OCI-LY1 (cell line): ENCODE measurements around the gene NEMF.
"Not testable (repeated sequence)": the region's sequence is repeated elsewhere in the genome, so short reads cannot be mapped to it uniquely, and the experiment has no call there.

Experiments used
- H2AFZ ChIP-seq: fragments of 200-600 bp; sonication (generic), shearing (Covaris generic); 2 replicates; pipeline ENCODE4 v1.6.0; 2014; ENCODE audit warnings: antibody characterized with exemption, mild to moderate bottlenecking, low read length
- H3F3A ChIP-seq: fragments of 200-600 bp; sonication (generic), shearing (Covaris generic); 2 replicates; pipeline ENCODE4 v1.6.0; 2014; ENCODE audit warnings: mild to moderate bottlenecking, antibody characterized with exemption, low read length, moderate library complexity; ENCODE audit not compliant: insufficient read depth
- H3K27ac ChIP-seq: fragments of 200-600 bp; sonication (generic); 2 replicates; pipeline ENCODE4 v1.5.1; 2014; ENCODE audit warnings: low read length, mixed run types, mild to moderate bottlenecking, low read depth; ENCODE audit not compliant: poor library complexity, severe bottlenecking
- H3K27me3 ChIP-seq: fragments of 200-600 bp; sonication (generic); 2 replicates; pipeline ENCODE4 v1.6.0; 2014; ENCODE audit warnings: antibody characterized with exemption, mild to moderate bottlenecking, low read length, moderate library complexity; ENCODE audit not compliant: insufficient read depth
- H3K36me3 ChIP-seq: fragments of 200-600 bp; sonication (generic); 2 replicates; pipeline ENCODE4 v1.6.1; 2014; ENCODE audit warnings: mild to moderate bottlenecking, antibody characterized with exemption, low read length, moderate library complexity, mixed read lengths; ENCODE audit not compliant: insufficient read depth
- H3K4me1 ChIP-seq: fragments of 200-600 bp; sonication (generic); 2 replicates; pipeline ENCODE4 v1.5.1; 2014; ENCODE audit warnings: mild to moderate bottlenecking, low read length, moderate library complexity; ENCODE audit not compliant: insufficient read depth, severe bottlenecking
- H3K4me2 ChIP-seq: fragments of 200-600 bp; sonication (generic), shearing (Covaris generic); 2 replicates; pipeline ENCODE4 v1.6.1; 2014; ENCODE audit warnings: low read length
- H3K4me3 ChIP-seq: fragments of 200-600 bp; sonication (generic); 2 replicates; pipeline ENCODE4 v1.5.1; 2014; ENCODE audit warnings: low read length, low read depth, mild to moderate bottlenecking, mixed read lengths; ENCODE audit not compliant: poor library complexity, severe bottlenecking
- H3K79me2 ChIP-seq: fragments of 200-600 bp; shearing (Covaris generic); 2 replicates; pipeline ENCODE4 v1.6.1; 2016; ENCODE audit warnings: mixed run types, low read length, mixed read lengths; ENCODE audit not compliant: insufficient read depth
- H3K9ac ChIP-seq: fragments of 200-600 bp; sonication (generic), shearing (Covaris generic); 2 replicates; pipeline ENCODE4 v1.6.1; 2014; ENCODE audit warnings: mild to moderate bottlenecking, low read length, mixed read lengths
- H3K9me2 ChIP-seq: fragments of 200-600 bp; sonication (generic), shearing (Covaris generic); 2 replicates; pipeline ENCODE4 v1.6.1; 2014; ENCODE audit warnings: low read depth, mild to moderate bottlenecking, low read length, mixed read lengths
- H3K9me3 ChIP-seq: fragments of 200-600 bp; shearing (Covaris generic); 2 replicates; pipeline ENCODE4 v1.6.1; 2014; ENCODE audit warnings: low read length, mixed read lengths
- H4K20me1 ChIP-seq: fragments of 200-600 bp; sonication (generic), shearing (Covaris generic); 2 replicates; pipeline ENCODE4 v1.6.0; 2016; ENCODE audit warnings: mild to moderate bottlenecking, low read length; ENCODE audit not compliant: insufficient read depth
- CTCF ChIP-seq: fragments of 200-600 bp; sonication (generic), shearing (Covaris generic); IDR thresholded peaks from 2 replicates; pipeline ENCODE4 v1.5.1; 2017; ENCODE audit warnings: mild to moderate bottlenecking, antibody characterized with exemption, low read length, moderate library complexity, mixed read lengths
- EZH2 ChIP-seq: fragments of 200-600 bp; sonication (generic), shearing (Covaris generic); IDR thresholded peaks from 2 replicates; pipeline ENCODE4 v1.8.0; 2017; ENCODE audit warnings: borderline replicate concordance, mixed run types, mild to moderate bottlenecking, antibody characterized with exemption, low read length, moderate library complexity, mixed read lengths

The NEMF gene

GRCh38 chr14:49897965-49898364, 45.4 kb upstream of the NEMF start:
- H3K36me3 ChIP-seq: peaks cover 53% of the 10 kb centered on the region
- no peak overlapping the region for H3K9ac ChIP-seq
- TF ChIP-seq CTCF (no peak), EZH2 (no peak)
- H4K20me1 ChIP-seq: no peaks in the 10 kb centered on the region
- H3K4me2 ChIP-seq: peak overlapping the region; percentile 93
- H3F3A ChIP-seq: no peaks in the 10 kb centered on the region; the same call in 1 of the 2 replicates
- H3K9me3 ChIP-seq: no peaks in the 10 kb centered on the region
- no peak overlapping the region for H2AFZ ChIP-seq
- H3K9me2 ChIP-seq: no peaks in the 10 kb centered on the region
- peaks cover 54% of the 10 kb centered on the region for H3K79me2 ChIP-seq
- H3K4me1 ChIP-seq: peaks cover 47% of the 10 kb centered on the region
- H3K4me3 ChIP-seq: peak overlapping the region; percentile 92
- H3K27ac ChIP-seq: no peak overlapping the region
- no peaks in the 10 kb centered on the region for H3K27me3 ChIP-seq

- no peaks in the 10 kb centered on the region for H3K27me3 ChIP-seq
- H3K4me3 ChIP-seq: peak overlapping the region; percentile 92
- no peak overlapping the region for H2AFZ ChIP-seq
- peaks cover 48% of the 10 kb centered on the region for H3K4me1 ChIP-seq
- no peaks in the 10 kb centered on the region for H3K9me2 ChIP-seq
- no peak for TF ChIP-seq CTCF
- no peak for TF ChIP-seq EZH2
- H3K27ac ChIP-seq: peak overlapping the region; percentile 50
- peak overlapping the region; percentile 93 for H3K4me2 ChIP-seq
- no peaks in the 10 kb centered on the region; the same call in 1 of the 2 replicates for H3F3A ChIP-seq
- H3K9me3 ChIP-seq: no peaks in the 10 kb centered on the region
- H3K79me2 ChIP-seq: peaks cover 55% of the 10 kb centered on the region
- peaks cover 53% of the 10 kb centered on the region for H3K36me3 ChIP-seq
- no peaks in the 10 kb centered on the region for H4K20me1 ChIP-seq
- H3K9ac ChIP-seq: peak overlapping the region; percentile 99
Observed at GRCh38 chr14:49897414-49897813, 44.8 kb upstream of the NEMF start.

GRCh38 chr14:49896966-49897365, 44.4 kb upstream of the NEMF start:
- H3K36me3 ChIP-seq: peaks cover 53% of the 10 kb centered on the region
- peaks cover 55% of the 10 kb centered on the region for H3K79me2 ChIP-seq
- H3K27me3 ChIP-seq: no peaks in the 10 kb centered on the region
- peak overlapping the region; percentile 99 for H3K9ac ChIP-seq
- no peak overlapping the region for H2AFZ ChIP-seq
- no peak for TF ChIP-seq CTCF
- no peak for TF ChIP-seq EZH2
- peaks cover 53% of the 10 kb centered on the region for H3K4me1 ChIP-seq
- no peaks in the 10 kb centered on the region for H3K9me2 ChIP-seq
- peak overlapping the region; percentile 93 for H3K4me2 ChIP-seq
- H3F3A ChIP-seq: no peaks in the 10 kb centered on the region; the same call in 1 of the 2 replicates
- H3K27ac ChIP-seq: peak overlapping the region; percentile 50
- H4K20me1 ChIP-seq: no peaks in the 10 kb centered on the region
- H3K9me3 ChIP-seq: no peaks in the 10 kb centered on the region
- peak overlapping the region; percentile 92 for H3K4me3 ChIP-seq

GRCh38 chr14:49896272-49896671, 43.7 kb upstream of the NEMF start:
- not testable (repeated sequence) for H3K27me3 ChIP-seq, H3K9me2 ChIP-seq, H2AFZ ChIP-seq, H3F3A ChIP-seq, H3K9me3 ChIP-seq, H4K20me1 ChIP-seq
- Histone ChIP-seq H3K4me1 (peaks cover 60% of the 10 kb centered on the region), H3K4me3 (peak overlapping the region; percentile 92), H3K9ac (peak overlapping the region; percentile 99; the same call in 1 of the 2 replicates), H3K27ac (peak overlapping the region; percentile 50), H3K4me2 (peak overlapping the region; percentile 93), H3K36me3 (peaks cover 53% of the 10 kb centered on the region), H3K79me2 (peaks cover 55% of the 10 kb centered on the region)
